HEK293 (cell line): ENCODE measurements around the gene SENP2.

ENCODE experiments used
- CTCF ChIA-PET: fragments of 350-600 bp; formaldehyde crosslinking; extraction: SDS; loops from one replicate; lab custom pipeline; 2021; ENCODE audit warnings: antibody characterized with exemption; lab: Yijun Ruan, JAX
- POLR2A ChIA-PET: fragments of 300-600 bp; formaldehyde crosslinking; extraction: SDS; loops from one replicate; lab custom pipeline; 2020; ENCODE audit warnings: antibody characterized with exemption, inconsistent platforms; lab: Yijun Ruan, JAX
- H3K27ac ChIP-seq: fragments of 200-500 bp; sonication (Bioruptor generic); 2 replicates; pipeline ENCODE4 v1.5.1; 2014; ENCODE audit warnings: low read depth, low read length, control low read depth, inconsistent platforms; ENCODE audit errors: extremely low read depth
- H3K36me3 ChIP-seq, 2 experiments: fragments of 200-500 bp in 1 of 2; sonication (Bioruptor generic) in 1 of 2; 1 replicate in 1 of 2; 2 replicates in 1 of 2; pipeline ENCODE4 v1.5.1; 2014 to 2017; ENCODE audit warnings: inconsistent platforms in 2 of 2, low read length in 2 of 2; ENCODE audit not compliant: control insufficient read depth in 2 of 2, insufficient read depth in 1 of 2
- H3K4me1 ChIP-seq: fragments of 200-500 bp; sonication (Bioruptor generic); 2 replicates; pipeline ENCODE4 v1.5.1; 2014; ENCODE audit warnings: mild to moderate bottlenecking, low read length, inconsistent platforms; ENCODE audit not compliant: control insufficient read depth, insufficient read depth
- H3K4me3 ChIP-seq: 2 replicates; pipeline ENCODE4 v1.5.1; 2011; ENCODE audit warnings: low read depth, mild to moderate bottlenecking, control low read depth, low read length, moderate library complexity
- H3K9me3 ChIP-seq: fragments of 200-500 bp; sonication (Bioruptor generic); 2 replicates; pipeline ENCODE4 v1.5.1; 2014; ENCODE audit warnings: low read depth, low read length, inconsistent platforms; ENCODE audit not compliant: control insufficient read depth, insufficient read depth
- INSM2 ChIP-seq: fragments of 450-650 bp; formaldehyde crosslinking; IDR thresholded peaks from 2 replicates; pipeline ENCODE4 v1.5.1; 2016; ENCODE audit warnings: missing biosample characterization, missing genetic modification characterization
- SCRT2 ChIP-seq: fragments of 450-650 bp; formaldehyde crosslinking; IDR thresholded peaks from 2 replicates; pipeline ENCODE4 v1.5.1; 2016; ENCODE audit warnings: missing biosample characterization, missing genetic modification characterization
- TRIM28 ChIP-seq: IDR thresholded peaks from 2 replicates; pipeline ENCODE4 v1.6.1; 2011; ENCODE audit warnings: low read length, control low read depth, borderline replicate concordance
- ZBTB17 ChIP-seq: fragments of 450-650 bp; formaldehyde crosslinking; IDR thresholded peaks from 2 replicates; pipeline ENCODE4 v1.5.1; 2016; ENCODE audit warnings: missing biosample characterization, missing genetic modification characterization
- ZBTB48 ChIP-seq: fragments of 450-650 bp; formaldehyde crosslinking; IDR thresholded peaks from 2 replicates; pipeline ENCODE4 v1.5.1; 2016; ENCODE audit warnings: missing biosample characterization, missing genetic modification characterization
- ZNF133 ChIP-seq: fragments of 450-650 bp; formaldehyde crosslinking; IDR thresholded peaks from 2 replicates; pipeline ENCODE4 v1.5.1; 2016; ENCODE audit warnings: missing biosample characterization, missing genetic modification characterization
- ZNF23 ChIP-seq: fragments of 450-650 bp; formaldehyde crosslinking; IDR thresholded peaks from 2 replicates; pipeline ENCODE4 v1.5.1; 2016; ENCODE audit warnings: missing biosample characterization, missing genetic modification characterization, borderline replicate concordance
- ZNF391 ChIP-seq: fragments of 450-650 bp; formaldehyde crosslinking; IDR thresholded peaks from 2 replicates; pipeline ENCODE4 v1.5.1; 2016; ENCODE audit warnings: low read depth, missing biosample characterization, missing genetic modification characterization, borderline replicate concordance
- ZNF621 ChIP-seq: fragments of 450-650 bp; formaldehyde crosslinking; IDR thresholded peaks from 2 replicates; pipeline ENCODE4 v1.5.1; 2017; ENCODE audit warnings: missing biosample characterization, missing genetic modification characterization
- ZNF76 ChIP-seq: fragments of 450-650 bp; formaldehyde crosslinking; IDR thresholded peaks from 2 replicates; pipeline ENCODE4; 2016; ENCODE audit warnings: low read depth, missing biosample characterization, missing genetic modification characterization, borderline replicate concordance
- ZNF785 ChIP-seq: fragments of 450-650 bp; formaldehyde crosslinking; IDR thresholded peaks from 2 replicates; pipeline ENCODE4 v1.5.1; 2016; ENCODE audit warnings: missing biosample characterization, missing genetic modification characterization
- ZNF792 ChIP-seq: fragments of 450-650 bp; formaldehyde crosslinking; IDR thresholded peaks from 2 replicates; pipeline ENCODE4 v1.5.1; 2016; ENCODE audit warnings: missing biosample characterization, missing genetic modification characterization
- ZSCAN18 ChIP-seq: fragments of 450-650 bp; formaldehyde crosslinking; IDR thresholded peaks from 2 replicates; pipeline ENCODE4 v1.5.1; 2016; ENCODE audit warnings: missing biosample characterization, missing genetic modification characterization
- ZSCAN23 ChIP-seq: fragments of 450-650 bp; formaldehyde crosslinking; IDR thresholded peaks from 2 replicates; pipeline ENCODE4 v1.5.1; 2016; ENCODE audit warnings: missing biosample characterization, missing genetic modification characterization
- ZSCAN30 ChIP-seq: fragments of 450-650 bp; IDR thresholded peaks from 2 replicates; pipeline ENCODE4 v1.5.1; 2018; ENCODE audit warnings: missing biosample characterization, mild to moderate bottlenecking, missing genetic modification characterization, moderate library complexity
- TF ChIP-seq, protein P1 (sequence below): sonication (generic); formaldehyde crosslinking; IDR thresholded peaks from 2 replicates; pipeline ENCODE4 v1.8.1; 2022; ENCODE audit warnings: mild to moderate bottlenecking, moderate library complexity, missing genetic modification reagents
- TF ChIP-seq, protein P2 (sequence below): fragments of 450-650 bp; formaldehyde crosslinking; IDR thresholded peaks from 2 replicates; pipeline ENCODE4 v1.5.1; 2016; ENCODE audit warnings: missing biosample characterization, missing genetic modification characterization
- TF ChIP-seq, protein P3 (sequence below): fragments of 450-650 bp; formaldehyde crosslinking; conservative IDR thresholded peaks from 2 replicates; pipeline ENCODE4 v1.5.1; 2016; ENCODE audit warnings: low read depth, missing biosample characterization, missing genetic modification characterization
- TF ChIP-seq, protein P4 (sequence below): fragments of 450-650 bp; formaldehyde crosslinking; IDR thresholded peaks from 2 replicates; pipeline ENCODE4 v1.5.1; 2016; ENCODE audit warnings: missing biosample characterization, missing genetic modification characterization

SENP2 gene

GRCh38 chr3:185631108-185631507 is 45.0 kb downstream of the SENP2 start:
- Histone ChIP-seq H3K27ac (no peak overlapping the region), H3K4me3 (no peak overlapping the region), H3K9me3 (no peaks in the 10 kb centered on the region), H3K36me3 (peaks cover 0 to 41% of the 10 kb centered on the region in 2 experiments; a peak in 2 of 3 replicates), H3K4me1 (no peaks in the 10 kb centered on the region)
- TF ChIP-seq ZBTB48 (tag by site-specific recombination) (no peak), ZNF23 (tag by site-specific recombination) (no peak), ZNF76 (tag by site-specific recombination) (no peak), ZNF621 (no peak), ZNF792 (tag by site-specific recombination) (no peak), ZBTB17 (tag by site-specific recombination) (no peak), TRIM28 (no peak), ZSCAN30 (tag by site-specific recombination) (no peak), ZNF785 (tag by site-specific recombination) (no peak), INSM2 (tag by site-specific recombination) (no peak), ZNF391 (no peak), ZSCAN23 (tag by site-specific recombination) (no peak), ZSCAN18 (no peak), SCRT2 (tag by site-specific recombination) (no peak), ZNF133 (no peak)
- TF ChIP-seq, protein P1, sequence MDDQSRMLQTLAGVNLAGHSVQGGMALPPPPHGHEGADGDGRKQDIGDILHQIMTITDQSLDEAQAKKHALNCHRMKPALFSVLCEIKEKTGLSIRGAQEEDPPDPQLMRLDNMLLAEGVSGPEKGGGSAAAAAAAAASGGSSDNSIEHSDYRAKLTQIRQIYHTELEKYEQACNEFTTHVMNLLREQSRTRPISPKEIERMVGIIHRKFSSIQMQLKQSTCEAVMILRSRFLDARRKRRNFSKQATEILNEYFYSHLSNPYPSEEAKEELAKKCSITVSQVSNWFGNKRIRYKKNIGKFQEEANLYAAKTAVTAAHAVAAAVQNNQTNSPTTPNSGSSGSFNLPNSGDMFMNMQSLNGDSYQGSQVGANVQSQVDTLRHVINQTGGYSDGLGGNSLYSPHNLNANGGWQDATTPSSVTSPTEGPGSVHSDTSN (CRISPR knock-in tag) = no peak
- TF ChIP-seq, protein P2, sequence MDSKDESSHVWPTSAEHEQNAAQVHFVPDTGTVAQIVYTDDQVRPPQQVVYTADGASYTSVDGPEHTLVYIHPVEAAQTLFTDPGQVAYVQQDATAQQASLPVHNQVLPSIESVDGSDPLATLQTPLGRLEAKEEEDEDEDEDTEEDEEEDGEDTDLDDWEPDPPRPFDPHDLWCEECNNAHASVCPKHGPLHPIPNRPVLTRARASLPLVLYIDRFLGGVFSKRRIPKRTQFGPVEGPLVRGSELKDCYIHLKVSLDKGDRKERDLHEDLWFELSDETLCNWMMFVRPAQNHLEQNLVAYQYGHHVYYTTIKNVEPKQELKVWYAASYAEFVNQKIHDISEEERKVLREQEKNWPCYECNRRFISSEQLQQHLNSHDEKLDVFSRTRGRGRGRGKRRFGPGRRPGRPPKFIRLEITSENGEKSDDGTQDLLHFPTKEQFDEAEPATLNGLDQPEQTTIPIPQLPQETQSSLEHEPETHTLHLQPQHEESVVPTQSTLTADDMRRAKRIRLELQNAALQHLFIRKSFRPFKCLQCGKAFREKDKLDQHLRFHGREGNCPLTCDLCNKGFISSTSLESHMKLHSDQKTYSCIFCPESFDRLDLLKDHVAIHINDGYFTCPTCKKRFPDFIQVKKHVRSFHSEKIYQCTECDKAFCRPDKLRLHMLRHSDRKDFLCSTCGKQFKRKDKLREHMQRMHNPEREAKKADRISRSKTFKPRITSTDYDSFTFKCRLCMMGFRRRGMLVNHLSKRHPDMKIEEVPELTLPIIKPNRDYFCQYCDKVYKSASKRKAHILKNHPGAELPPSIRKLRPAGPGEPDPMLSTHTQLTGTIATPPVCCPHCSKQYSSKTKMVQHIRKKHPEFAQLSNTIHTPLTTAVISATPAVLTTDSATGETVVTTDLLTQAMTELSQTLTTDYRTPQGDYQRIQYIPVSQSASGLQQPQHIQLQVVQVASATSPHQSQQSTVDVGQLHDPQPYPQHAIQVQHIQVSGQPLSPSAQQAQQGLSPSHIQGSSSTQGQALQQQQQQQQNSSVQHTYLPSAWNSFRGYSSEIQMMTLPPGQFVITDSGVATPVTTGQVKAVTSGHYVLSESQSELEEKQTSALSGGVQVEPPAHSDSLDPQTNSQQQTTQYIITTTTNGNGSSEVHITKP (tag by site-specific recombination) = no peak
- TF ChIP-seq, protein P3, sequence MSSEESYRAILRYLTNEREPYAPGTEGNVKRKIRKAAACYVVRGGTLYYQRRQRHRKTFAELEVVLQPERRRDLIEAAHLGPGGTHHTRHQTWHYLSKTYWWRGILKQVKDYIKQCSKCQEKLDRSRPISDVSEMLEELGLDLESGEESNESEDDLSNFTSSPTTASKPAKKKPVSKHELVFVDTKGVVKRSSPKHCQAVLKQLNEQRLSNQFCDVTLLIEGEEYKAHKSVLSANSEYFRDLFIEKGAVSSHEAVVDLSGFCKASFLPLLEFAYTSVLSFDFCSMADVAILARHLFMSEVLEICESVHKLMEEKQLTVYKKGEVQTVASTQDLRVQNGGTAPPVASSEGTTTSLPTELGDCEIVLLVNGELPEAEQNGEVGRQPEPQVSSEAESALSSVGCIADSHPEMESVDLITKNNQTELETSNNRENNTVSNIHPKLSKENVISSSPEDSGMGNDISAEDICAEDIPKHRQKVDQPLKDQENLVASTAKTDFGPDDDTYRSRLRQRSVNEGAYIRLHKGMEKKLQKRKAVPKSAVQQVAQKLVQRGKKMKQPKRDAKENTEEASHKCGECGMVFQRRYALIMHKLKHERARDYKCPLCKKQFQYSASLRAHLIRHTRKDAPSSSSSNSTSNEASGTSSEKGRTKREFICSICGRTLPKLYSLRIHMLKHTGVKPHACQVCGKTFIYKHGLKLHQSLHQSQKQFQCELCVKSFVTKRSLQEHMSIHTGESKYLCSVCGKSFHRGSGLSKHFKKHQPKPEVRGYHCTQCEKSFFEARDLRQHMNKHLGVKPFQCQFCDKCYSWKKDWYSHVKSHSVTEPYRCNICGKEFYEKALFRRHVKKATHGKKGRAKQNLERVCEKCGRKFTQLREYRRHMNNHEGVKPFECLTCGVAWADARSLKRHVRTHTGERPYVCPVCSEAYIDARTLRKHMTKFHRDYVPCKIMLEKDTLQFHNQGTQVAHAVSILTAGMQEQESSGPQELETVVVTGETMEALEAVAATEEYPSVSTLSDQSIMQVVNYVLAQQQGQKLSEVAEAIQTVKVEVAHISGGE (tag by site-specific recombination) = no peak
- TF ChIP-seq, protein P4, sequence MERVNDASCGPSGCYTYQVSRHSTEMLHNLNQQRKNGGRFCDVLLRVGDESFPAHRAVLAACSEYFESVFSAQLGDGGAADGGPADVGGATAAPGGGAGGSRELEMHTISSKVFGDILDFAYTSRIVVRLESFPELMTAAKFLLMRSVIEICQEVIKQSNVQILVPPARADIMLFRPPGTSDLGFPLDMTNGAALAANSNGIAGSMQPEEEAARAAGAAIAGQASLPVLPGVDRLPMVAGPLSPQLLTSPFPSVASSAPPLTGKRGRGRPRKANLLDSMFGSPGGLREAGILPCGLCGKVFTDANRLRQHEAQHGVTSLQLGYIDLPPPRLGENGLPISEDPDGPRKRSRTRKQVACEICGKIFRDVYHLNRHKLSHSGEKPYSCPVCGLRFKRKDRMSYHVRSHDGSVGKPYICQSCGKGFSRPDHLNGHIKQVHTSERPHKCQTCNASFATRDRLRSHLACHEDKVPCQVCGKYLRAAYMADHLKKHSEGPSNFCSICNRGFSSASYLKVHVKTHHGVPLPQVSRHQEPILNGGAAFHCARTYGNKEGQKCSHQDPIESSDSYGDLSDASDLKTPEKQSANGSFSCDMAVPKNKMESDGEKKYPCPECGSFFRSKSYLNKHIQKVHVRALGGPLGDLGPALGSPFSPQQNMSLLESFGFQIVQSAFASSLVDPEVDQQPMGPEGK = no peak
- ChIA-PET POLR2A (no interaction called here), CTCF (no interaction called here)
